Stimulated activated CD8-positive, alpha-beta memory T cell treated with anti-CD3 and anti-CD28 coated beads, Interleukin-4, amount 100 ng/mL, for 24 hours (primary cell): ENCODE data around the gene FBXL7.

Experiments used
- DNase-seq: peaks from one replicate; pipeline ENCODE4 v3.0.0-alpha.2; 2020; ENCODE audit warnings: low read depth

FBXL7 gene

DNA sequence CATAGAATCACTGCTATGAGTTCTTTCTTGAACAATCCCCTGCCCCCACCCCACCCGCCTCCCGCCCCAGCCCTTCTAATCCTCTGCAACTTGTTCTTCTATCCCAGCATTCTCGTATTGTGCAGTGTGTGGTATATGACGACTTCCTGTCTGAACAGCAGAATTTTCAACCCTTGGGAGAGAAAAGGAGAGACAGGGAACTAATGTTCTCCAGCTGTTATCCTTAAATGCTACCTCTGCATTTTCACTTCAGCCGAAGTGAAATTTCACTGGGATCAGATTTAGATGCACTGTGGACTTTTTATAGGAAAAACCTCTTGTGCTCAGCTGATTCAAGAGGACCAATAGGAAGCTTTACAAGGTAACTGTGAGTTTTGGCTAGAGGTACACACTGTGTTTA lies 2.2 kb downstream of the FBXL7 start:
- DNase-seq, result no peak

DNA sequence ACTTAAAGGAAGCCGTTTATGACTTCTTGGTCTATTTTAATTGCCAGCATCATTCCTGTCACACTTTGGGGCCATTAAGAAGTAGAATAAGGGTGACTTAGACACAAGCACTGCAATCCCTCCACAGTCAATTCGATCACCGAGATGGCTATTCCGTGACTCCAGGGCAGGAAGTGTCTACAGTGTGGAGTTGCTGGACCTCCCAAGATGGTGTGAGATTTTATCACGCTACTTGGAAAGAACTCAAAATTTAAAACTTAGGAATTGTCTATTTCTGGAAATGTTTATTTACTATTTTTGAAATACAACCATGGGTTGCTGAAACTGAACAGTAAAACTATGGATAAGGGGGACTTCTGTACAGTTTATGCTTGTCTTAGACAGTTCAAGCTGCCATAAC lies 6.2 kb downstream of the FBXL7 start:
- no peak for DNase-seq

DNA sequence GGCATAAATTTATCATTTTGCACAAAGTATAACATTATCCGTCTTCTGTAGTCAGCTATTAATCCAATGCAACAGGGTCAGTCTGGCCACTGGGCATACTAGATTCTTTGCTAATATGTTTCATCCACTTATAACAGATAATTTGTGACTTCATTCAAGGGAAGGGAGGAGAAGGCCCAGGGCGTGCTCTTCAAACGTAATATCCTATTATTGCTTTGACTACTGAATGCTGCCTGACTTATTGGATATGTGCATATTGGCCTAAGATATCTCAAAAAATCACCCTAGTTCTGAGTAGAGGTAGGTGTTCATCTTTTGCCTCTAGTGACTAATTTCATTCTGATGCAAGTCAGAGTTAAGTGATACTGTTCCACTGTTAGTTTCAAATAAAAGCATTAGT lies 6.9 kb downstream of the FBXL7 start:
- DNase-seq, result no peak

DNA sequence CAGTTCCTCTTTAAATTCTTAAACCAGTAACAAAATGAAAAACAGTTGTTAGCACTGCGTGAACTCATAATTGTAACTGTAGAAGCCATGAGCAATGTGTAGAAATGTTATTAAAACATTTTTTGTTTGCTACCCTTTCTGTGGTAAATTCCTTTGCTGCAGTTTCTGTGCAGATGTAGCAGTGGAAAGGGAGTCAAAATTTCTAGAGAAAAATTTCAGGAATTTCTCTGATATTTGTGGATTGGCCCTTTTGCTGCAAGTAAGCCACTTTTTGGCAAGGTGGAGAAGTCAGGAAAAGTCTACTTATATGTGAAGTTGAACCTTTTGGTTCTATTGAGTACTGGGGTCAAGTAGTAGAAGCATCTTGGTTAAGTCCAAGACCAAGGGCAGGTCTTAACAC lies 10.1 kb downstream of the FBXL7 start:
- DNase-seq, result no peak

- DNase-seq, result no peak
These were observed 10.9 kb downstream of the FBXL7 start for GRCh38 chr5:15510831-15511230.

GRCh38 chr5:15513431-15513830 lies 13.5 kb downstream of the FBXL7 start:
- DNase-seq, result no peak

DNA sequence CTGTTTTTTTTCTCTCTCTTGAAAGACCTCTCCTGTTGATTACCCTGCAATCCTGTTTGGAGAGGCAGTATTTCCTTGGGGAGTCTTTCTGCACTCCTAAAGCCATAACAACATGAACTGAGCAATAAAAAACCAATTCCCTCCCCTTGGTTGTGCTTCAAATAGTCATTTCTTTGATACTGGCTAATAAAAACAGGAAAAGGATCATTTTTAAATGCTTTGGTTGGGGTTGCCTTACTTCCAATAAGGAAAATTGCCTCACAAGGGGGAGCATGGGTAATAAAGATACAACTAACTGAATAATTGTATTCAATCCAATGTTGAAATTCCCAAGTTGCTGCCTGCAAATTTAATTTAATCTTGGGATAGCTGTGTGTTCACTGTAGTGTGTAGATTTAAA lies 13.9 kb downstream of the FBXL7 start:
- DNase-seq, result no peak

DNA sequence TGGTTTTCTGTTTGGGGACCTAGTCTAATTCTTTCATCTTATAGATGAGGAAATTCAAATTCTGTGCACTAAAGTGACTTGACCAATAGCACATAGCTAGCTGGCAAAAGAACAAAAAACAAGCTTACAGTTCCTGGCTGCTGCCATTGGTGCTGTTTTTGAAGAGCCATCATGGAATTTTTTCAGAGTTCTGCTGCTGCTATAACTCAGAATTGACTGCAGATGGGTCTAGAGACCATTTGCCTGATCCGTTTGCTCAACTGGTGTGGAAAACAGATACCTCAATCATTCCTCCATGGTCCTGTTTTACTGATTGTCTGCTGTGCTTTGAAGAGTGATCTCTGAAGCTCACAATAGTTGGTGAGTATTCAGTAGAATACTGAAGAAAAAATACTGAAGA lies 15.2 kb downstream of the FBXL7 start:
- DNase-seq, result no peak

- no peak for DNase-seq
These were observed 16.5 kb downstream of the FBXL7 start for GRCh38 chr5:15516486-15516885.

- DNase-seq, result no peak
These were observed 18.8 kb downstream of the FBXL7 start for GRCh38 chr5:15518786-15519185.

- DNase-seq, result no peak
These were observed 20.9 kb downstream of the FBXL7 start for GRCh38 chr5:15520856-15521255.

GRCh38 chr5:15521381-15522186 lies 21.6 kb downstream of the FBXL7 start:
- no peak for DNase-seq

GRCh38 chr5:15522187-15522520 lies 22.2 kb downstream of the FBXL7 start:
- no peak for DNase-seq

GRCh38 chr5:15524712-15525111 lies 24.7 kb downstream of the FBXL7 start:
- DNase-seq, result no peak

DNA sequence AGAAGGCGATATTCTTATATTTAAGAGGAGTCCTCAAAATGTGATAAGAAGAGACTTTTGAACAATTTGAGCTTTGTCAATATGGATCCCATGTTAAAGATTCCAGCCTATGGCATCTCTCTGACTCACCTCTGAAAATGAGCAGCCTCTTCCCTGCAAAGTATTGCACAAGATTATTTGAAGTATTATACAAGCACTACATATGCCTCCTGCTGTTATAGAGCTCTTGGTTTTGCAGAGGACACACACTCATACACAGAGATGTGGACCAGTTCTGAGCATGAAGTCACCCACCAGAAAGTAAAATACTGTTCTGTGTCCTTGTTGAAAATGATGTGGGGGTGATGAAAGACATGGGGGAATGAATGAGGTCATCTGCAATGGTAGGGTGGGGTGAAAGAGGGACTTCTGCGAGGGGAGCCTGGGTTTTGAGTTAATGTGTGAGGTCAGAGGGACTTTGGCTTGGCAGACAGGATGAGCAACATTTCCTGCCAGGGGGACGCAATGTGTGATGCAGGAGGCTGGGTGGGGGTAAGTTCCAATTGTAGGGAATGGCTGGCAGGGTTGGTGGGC lies 25.8 kb downstream of the FBXL7 start:
- DNase-seq, result no peak

DNA sequence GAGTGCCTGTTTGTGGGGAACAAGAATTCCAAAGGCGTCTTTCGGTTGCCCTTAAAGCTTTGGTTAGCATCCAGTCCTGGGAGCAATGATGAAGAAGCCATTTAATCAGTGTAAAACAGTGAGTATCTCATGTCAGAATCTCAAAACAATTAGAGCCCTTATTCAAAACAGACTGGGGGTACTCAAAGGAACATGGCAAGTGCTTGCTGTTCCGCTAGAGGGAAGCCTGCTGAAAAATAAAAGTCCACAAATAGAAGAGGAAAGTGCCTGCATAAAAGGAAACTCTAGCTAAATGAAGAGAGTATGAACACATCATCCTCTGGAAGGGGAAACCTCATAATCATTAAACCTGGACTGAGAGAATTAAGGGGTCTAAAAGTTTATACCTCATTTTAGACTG lies 26.4 kb downstream of the FBXL7 start:
- DNase-seq, result no peak

DNA sequence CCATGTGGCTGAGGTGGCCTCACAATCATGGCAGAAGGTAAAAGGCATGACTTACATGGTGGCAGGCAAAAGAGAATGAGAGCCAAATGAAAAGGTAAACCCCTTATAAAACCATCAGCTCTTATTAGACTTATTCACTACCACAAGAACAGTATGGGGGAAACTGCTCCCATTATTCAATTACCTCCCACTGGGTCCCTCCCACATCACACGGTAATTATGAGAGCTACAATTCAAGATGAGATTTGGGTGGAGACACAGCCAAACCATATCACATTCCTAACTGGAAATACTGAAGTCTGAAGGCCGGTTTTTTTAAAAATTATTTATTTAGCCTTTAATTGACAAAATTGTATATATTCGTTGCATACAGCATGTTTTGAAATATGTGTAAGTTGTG lies 28.5 kb downstream of the FBXL7 start:
- DNase-seq, result no peak

DNA sequence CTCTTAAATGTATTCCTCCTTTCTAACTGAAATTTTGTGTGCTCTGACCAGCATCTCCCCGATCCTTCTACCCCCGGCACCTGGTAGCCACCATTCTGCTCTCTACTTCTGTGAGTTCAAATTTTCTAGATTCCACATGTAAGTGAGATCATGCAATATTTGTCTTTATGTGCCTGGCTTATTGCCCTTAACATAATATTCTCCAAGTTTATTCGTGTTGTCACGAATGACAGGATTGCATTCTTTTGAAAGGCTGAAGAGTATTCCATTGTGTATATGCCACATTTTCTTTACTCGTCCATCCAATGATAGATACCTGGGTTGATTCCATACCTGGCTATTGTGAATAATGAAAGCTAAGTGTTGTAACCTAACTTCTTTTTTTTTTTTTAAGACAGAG lies 29.0 kb downstream of the FBXL7 start:
- no peak for DNase-seq

- DNase-seq, result no peak
These were observed 29.8 kb downstream of the FBXL7 start for GRCh38 chr5:15529821-15530220.

- DNase-seq, result no peak
These were observed 33.3 kb downstream of the FBXL7 start for GRCh38 chr5:15533129-15533893.

GRCh38 chr5:15535938-15536337 lies 36.0 kb downstream of the FBXL7 start:
- DNase-seq, result no peak

DNA sequence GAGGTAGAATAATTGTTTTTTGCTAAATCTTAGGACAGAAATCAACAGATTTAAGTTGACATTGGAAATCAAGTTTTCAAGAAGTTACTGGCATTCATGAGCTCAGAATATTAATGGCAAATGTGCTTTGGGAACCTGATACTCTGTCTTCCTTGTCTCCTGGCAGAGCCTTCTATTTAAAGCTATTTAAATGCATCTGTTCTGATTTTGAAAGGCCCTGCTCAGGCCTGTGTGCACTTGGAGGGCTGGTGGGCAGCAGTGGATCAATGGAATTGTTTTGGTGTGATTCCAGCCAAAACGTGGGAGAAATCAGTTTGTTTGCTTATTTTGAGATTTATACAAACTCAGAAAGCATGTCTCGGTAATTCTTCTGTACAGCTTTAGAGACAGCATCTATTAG lies 38.5 kb downstream of the FBXL7 start:
- no peak for DNase-seq

DNA sequence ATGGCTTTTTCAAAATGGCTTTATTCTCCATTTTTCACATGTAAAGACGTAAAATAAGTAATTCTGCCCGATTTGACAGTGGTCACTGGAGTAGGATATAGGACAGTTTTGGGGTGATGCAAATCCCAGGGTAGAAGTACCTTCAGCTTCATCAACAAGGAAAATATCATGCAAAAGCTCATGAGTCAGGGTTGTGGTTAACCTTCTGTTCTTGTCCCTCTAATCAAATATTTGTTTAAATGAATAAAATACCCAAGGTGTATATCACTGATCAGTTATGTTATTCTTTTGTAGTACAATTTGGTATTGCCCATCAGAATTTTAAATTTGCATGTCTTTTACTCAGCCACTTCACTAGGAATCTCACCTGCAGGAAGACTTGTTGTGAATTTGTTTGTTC lies 40.0 kb downstream of the FBXL7 start:
- no peak for DNase-seq
